Measurements from ENCODE around the gene TXNRD2.

The TXNRD2 gene

GRCh38 chr22:19984851-19985811 is 43.5 kb upstream of the TXNRD2 start:
- no peaks in the 10 kb centered on the region for H3K27me3 ChIP-seq (ENCODE audit: control insufficient read depth, insufficient read depth, low read length)
- H3K36me3 ChIP-seq (ENCODE audit: control insufficient read depth, insufficient read depth, low read length) = peaks cover 16% of the 10 kb centered on the region
- no peaks in the 10 kb centered on the region for H3K9me3 ChIP-seq (ENCODE audit: control insufficient read depth, insufficient read depth, low read length)
- no peak overlapping the region for H3K9ac ChIP-seq (ENCODE audit: low read depth, low read length)
- H3K4me3 ChIP-seq (ENCODE audit: low read depth, low read length) = no peak overlapping the region
- peaks cover 4% of the 10 kb centered on the region for H3K4me1 ChIP-seq (ENCODE audit: control insufficient read depth, insufficient read depth, low read length)

GRCh38 chr22:19984201-19984753 is 42.7 kb upstream of the TXNRD2 start:
- Histone ChIP-seq H3K36me3 (ENCODE audit: control insufficient read depth, insufficient read depth, low read length) (peaks cover 23% of the 10 kb centered on the region), H3K4me3 (ENCODE audit: low read depth, low read length) (no peak overlapping the region), H3K4me1 (ENCODE audit: control insufficient read depth, insufficient read depth, low read length) (peaks cover 4% of the 10 kb centered on the region), H3K27me3 (ENCODE audit: control insufficient read depth, insufficient read depth, low read length) (no peaks in the 10 kb centered on the region), H3K9ac (ENCODE audit: low read depth, low read length) (no peak overlapping the region), H3K9me3 (ENCODE audit: control insufficient read depth, insufficient read depth, low read length) (no peaks in the 10 kb centered on the region)

- peaks cover 4% of the 10 kb centered on the region for H3K4me1 ChIP-seq (ENCODE audit: control insufficient read depth, insufficient read depth, low read length)
- H3K27me3 ChIP-seq (ENCODE audit: control insufficient read depth, insufficient read depth, low read length) = no peaks in the 10 kb centered on the region
- H3K4me3 ChIP-seq (ENCODE audit: low read depth, low read length) = no peak overlapping the region
- H3K9me3 ChIP-seq (ENCODE audit: control insufficient read depth, insufficient read depth, low read length) = no peaks in the 10 kb centered on the region
- peaks cover 28% of the 10 kb centered on the region for H3K36me3 ChIP-seq (ENCODE audit: control insufficient read depth, insufficient read depth, low read length)
- H3K9ac ChIP-seq (ENCODE audit: low read depth, low read length) = no peak overlapping the region
Measured at GRCh38 chr22:19983741-19984140, 42.1 kb upstream of the TXNRD2 start.

- H3K4me1 ChIP-seq (ENCODE audit: control insufficient read depth, insufficient read depth, low read length) = peaks cover 4% of the 10 kb centered on the region
Measured at GRCh38 chr22:19982991-19983578, 41.5 kb upstream of the TXNRD2 start.

GRCh38 chr22:19981961-19982920 is 40.6 kb upstream of the TXNRD2 start:
- Histone ChIP-seq H3K9ac (ENCODE audit: low read depth, low read length) (no peak overlapping the region), H3K36me3 (ENCODE audit: control insufficient read depth, insufficient read depth, low read length) (peaks cover 32% of the 10 kb centered on the region)

More at GRCh38 chr22:19982991-19983578, 41.5 kb upstream of the TXNRD2 start:
- Histone ChIP-seq H3K4me3 (ENCODE audit: low read depth, low read length) (no peak overlapping the region), H3K9ac (ENCODE audit: low read depth, low read length) (no peak overlapping the region), H3K36me3 (ENCODE audit: control insufficient read depth, insufficient read depth, low read length) (peaks cover 32% of the 10 kb centered on the region), H3K9me3 (ENCODE audit: control insufficient read depth, insufficient read depth, low read length) (no peaks in the 10 kb centered on the region), H3K27me3 (ENCODE audit: control insufficient read depth, insufficient read depth, low read length) (no peaks in the 10 kb centered on the region)

GRCh38 chr22:19981171-19981960 is 39.7 kb upstream of the TXNRD2 start:
- no peaks in the 10 kb centered on the region for H3K9me3 ChIP-seq (ENCODE audit: control insufficient read depth, insufficient read depth, low read length)
- no peaks in the 10 kb centered on the region for H3K27me3 ChIP-seq (ENCODE audit: control insufficient read depth, insufficient read depth, low read length)
- H3K36me3 ChIP-seq (ENCODE audit: control insufficient read depth, insufficient read depth, low read length) = peaks cover 37% of the 10 kb centered on the region
- no peak overlapping the region for H3K9ac ChIP-seq (ENCODE audit: low read depth, low read length)
- H3K4me3 ChIP-seq (ENCODE audit: low read depth, low read length) = no peak overlapping the region
- H3K4me1 ChIP-seq (ENCODE audit: control insufficient read depth, insufficient read depth, low read length) = peaks cover 4% of the 10 kb centered on the region

More at GRCh38 chr22:19981961-19982920, 40.6 kb upstream of the TXNRD2 start:
- Histone ChIP-seq H3K4me1 (ENCODE audit: control insufficient read depth, insufficient read depth, low read length) (peaks cover 4% of the 10 kb centered on the region), H3K27me3 (ENCODE audit: control insufficient read depth, insufficient read depth, low read length) (no peaks in the 10 kb centered on the region), H3K9me3 (ENCODE audit: control insufficient read depth, insufficient read depth, low read length) (no peaks in the 10 kb centered on the region), H3K4me3 (ENCODE audit: low read depth, low read length) (no peak overlapping the region)

GRCh38 chr22:19980766-19981165 is 39.1 kb upstream of the TXNRD2 start:
- Histone ChIP-seq H3K4me3 (ENCODE audit: low read depth, low read length) (no peak overlapping the region), H3K36me3 (ENCODE audit: control insufficient read depth, insufficient read depth, low read length) (peaks cover 34% of the 10 kb centered on the region), H3K9me3 (ENCODE audit: control insufficient read depth, insufficient read depth, low read length) (no peaks in the 10 kb centered on the region), H3K4me1 (ENCODE audit: control insufficient read depth, insufficient read depth, low read length) (no peaks in the 10 kb centered on the region), H3K9ac (ENCODE audit: low read depth, low read length) (no peak overlapping the region), H3K27me3 (ENCODE audit: control insufficient read depth, insufficient read depth, low read length) (no peaks in the 10 kb centered on the region)

GRCh38 chr22:19979712-19980493 is 38.3 kb upstream of the TXNRD2 start:
- Histone ChIP-seq H3K27me3 (ENCODE audit: control insufficient read depth, insufficient read depth, low read length) (no peaks in the 10 kb centered on the region), H3K9me3 (ENCODE audit: control insufficient read depth, insufficient read depth, low read length) (no peaks in the 10 kb centered on the region), H3K9ac (ENCODE audit: low read depth, low read length) (no peak overlapping the region), H3K36me3 (ENCODE audit: control insufficient read depth, insufficient read depth, low read length) (peaks cover 34% of the 10 kb centered on the region), H3K4me1 (ENCODE audit: control insufficient read depth, insufficient read depth, low read length) (no peaks in the 10 kb centered on the region), H3K4me3 (ENCODE audit: low read depth, low read length) (no peak overlapping the region)

GRCh38 chr22:19978748-19979147 is 37.1 kb upstream of the TXNRD2 start:
- Histone ChIP-seq H3K4me1 (ENCODE audit: control insufficient read depth, insufficient read depth, low read length) (no peaks in the 10 kb centered on the region), H3K9me3 (ENCODE audit: control insufficient read depth, insufficient read depth, low read length) (no peaks in the 10 kb centered on the region), H3K36me3 (ENCODE audit: control insufficient read depth, insufficient read depth, low read length) (peaks cover 38% of the 10 kb centered on the region), H3K27me3 (ENCODE audit: control insufficient read depth, insufficient read depth, low read length) (no peaks in the 10 kb centered on the region), H3K9ac (ENCODE audit: low read depth, low read length) (no peak overlapping the region), H3K4me3 (ENCODE audit: low read depth, low read length) (no peak overlapping the region)

Measured in iPS-15b (cell line).